GM21529 (cell line): Measurements from ENCODE around the gene MYH9.
"Not testable (repeated sequence)": the region's sequence is repeated elsewhere in the genome, so short reads cannot be mapped to it uniquely, and the experiment has no call there.

Experiments
- ATAC-seq: cut with Tn5 transposase; IDR thresholded peaks from one replicate; pipeline ENCODE4 v1.9.1; 2021; ENCODE audit not compliant: unreplicated experiment

The MYH9 gene

DNA sequence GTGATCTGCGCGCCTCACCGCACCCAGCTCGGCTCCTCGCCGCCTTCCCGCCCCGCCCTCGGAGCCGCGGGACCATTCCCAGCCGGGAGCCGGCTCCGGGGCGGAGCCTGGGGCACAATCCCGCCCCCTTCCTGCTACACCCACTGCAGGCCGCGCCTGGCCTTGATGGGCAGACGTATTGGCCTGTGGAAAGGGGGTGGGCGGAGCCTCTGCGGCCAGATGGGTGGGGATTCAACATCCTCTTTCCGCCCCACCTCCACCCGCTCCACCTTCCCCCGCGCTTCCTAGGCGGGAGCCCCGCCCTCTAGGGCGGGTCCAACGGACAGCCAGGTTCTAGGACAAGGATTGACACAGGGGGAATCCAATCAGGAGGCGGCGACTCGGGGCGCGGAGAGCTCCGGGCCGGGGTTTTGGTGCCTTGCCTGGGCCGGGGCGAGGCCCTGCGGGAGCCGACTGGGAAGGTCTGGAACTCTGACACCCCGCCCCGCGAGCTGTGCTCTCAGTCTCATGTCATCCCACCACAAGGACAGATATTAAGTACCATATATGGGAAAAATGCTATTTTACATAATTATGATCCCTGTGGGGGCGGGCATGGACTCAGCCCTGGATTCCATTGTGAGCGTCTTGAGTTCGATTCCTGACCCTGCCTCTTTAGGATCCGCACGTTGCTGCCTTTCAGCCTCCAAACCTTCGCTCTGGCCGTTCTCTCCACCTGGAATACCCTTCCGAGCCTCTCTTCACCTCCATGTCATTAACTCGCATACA is at the start of gene MYH9:
TSS of gene MYH9 (minus strand) at position 9 of the 768 bp plus-strand sequence. CDS start 38,731 bp downstream, outside the sequence.
- ATAC-seq, result peak; percentile 68

DNA sequence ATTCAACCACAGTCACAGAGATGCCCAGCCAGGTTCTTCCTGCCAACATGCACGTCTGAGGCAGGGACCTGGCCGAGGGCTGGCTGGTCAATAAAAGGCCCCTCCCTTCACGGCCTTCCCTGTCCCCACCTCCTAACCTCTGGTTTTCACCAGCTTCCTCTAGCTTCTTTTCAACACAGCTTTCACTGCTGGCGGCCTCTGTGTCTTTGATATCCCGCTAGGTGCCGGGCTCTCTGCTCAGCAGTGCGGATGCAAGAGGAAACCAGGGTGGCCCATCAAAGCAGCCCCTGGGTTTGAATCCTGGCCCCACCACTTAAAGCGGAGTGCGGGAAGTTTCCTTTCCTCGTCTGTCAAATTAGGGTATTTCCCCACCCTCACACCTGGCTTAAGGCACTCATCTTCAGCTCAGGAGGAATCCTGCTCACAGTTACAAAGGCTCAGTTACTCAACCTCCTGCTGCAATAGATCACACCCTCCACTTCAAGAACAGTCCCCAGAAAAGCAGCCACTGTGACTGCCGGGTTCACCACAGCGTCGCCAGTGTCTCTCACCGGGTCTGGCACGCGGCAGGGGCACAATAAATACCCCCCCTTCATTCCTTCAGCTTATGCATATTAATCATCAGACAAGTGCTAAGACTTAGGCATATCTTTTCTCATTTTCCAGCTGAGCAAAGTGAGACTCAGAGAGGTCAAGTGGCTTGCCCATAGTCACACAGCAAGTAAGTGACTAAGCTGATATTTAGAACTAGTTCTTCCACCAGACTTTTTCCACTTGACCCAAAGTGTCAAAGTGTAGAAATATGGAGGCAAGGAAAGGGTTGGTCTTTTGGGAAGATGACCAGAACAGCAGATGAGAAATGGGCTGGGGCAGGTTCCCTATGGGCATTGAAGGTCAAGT is 48.0 kb upstream of the MYH9 start:
- peak; percentile 62 for ATAC-seq

DNA sequence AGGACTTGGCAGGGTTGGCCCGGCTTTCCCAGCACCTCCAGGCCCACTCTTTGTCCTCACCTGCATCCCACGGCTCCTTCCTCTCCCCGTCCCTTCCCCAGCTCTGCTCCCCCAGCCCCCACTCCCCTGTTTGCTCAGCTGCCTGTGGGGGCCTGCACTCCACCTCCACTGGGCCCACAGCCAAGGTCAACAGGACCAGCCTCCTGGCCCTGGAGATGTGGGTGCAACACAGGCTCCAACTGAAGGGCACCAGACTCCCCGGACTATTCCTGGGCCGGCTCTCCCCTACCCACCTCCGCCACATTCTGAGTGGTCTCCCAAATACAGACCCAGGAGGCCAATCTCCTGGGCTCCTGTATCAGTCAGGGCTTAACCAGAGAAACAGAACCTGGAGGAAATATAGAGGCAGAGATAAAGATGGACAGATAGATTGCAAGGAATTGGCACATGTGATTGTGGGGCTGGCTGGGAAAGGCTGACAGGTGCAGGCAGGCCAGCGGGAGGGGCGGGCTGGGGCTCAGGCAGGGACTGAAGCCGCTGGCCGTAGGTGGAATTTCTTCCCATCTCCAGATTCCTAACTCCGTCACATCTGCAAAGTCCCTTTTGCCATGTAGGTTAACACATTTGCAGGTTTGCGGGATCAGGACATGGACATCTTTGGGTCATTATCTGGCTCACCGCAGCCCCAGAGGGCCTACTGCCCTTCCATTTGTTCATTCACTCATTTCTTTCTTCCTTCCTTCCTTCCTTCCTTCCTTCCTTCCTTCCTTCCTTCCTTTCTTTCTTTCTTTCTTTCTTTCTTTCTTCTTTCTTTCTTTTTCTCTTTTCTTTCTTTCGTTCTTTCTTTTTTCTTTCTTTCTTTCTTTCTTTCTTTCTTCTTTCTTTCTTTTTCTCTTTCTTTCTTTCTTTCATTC is 45.8 kb upstream of the MYH9 start:
- ATAC-seq, result no peak

DNA sequence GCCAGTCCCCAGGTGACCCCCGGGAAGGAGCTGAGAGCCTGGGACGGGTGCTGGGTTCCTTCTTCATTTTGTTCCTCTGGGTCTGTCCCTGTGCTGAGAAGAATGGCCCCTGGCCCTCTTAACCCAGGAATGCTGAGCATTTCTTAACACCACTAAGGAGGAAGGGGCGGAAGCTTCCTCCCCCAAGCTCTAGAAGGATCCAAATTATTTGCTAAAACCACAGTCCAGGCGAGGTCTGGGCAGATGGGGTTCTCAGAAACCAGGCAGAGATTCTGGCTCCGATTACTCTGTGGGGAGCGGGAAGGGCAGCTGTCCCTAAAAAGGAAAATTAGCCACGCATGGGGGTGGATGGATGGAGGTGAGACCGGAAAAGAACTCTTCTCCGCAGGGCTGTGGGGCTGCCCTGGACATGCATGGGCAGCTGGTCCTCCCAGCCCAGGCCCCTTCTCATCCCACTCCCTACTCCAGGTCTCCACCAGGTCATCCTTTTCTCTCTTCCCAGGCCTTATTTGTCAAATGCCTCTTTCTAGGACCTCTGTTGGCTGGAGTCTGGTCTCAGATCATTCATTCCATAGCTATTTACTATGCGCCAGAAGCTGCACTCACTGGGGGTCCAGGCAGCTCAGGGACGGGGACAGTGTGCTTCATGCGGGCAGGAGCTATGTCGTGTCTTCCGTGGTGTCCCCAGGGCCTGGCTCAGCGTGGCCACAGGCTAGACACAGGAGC is 45.0 kb upstream of the MYH9 start:
- no peak for ATAC-seq

DNA sequence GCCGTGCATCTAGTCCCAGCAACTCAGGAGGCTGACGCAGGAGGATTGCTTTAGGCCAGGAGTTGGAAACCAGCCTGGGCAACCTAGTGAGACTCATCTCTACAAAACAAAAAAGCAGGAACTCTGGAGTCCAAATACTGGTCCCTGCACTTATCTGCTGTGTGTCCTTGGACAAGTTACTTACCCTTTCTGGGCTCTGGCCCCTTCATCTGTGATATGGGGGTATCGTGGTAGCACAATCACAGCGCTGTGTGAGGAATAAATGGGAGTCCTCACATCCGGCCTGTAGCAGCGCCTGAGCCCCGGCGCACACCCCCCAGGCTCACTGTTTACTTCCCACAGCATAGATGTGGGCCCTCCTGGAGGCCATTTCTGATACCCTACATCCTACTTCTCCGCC is 44.2 kb upstream of the MYH9 start:
- ATAC-seq, result no peak

DNA sequence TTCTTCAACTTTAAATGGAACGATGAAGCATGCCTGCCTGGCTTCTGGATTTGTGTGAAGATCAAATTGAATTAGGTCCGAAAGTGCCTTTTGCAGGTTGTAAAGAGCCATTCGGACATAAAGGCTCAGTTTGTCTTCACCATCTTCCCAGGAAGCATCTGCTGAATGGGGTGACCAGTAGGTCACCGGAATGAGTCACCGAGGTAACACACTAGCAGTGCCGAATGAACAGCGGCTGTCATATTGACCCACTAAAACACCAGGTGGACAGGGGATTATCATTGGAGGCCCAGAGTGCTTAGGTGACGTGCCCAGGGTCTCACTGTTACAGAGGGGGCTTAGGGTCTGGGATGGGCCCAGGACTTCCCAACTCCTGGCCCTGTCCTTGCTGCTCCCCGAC is 43.1 kb upstream of the MYH9 start:
- no peak for ATAC-seq

DNA sequence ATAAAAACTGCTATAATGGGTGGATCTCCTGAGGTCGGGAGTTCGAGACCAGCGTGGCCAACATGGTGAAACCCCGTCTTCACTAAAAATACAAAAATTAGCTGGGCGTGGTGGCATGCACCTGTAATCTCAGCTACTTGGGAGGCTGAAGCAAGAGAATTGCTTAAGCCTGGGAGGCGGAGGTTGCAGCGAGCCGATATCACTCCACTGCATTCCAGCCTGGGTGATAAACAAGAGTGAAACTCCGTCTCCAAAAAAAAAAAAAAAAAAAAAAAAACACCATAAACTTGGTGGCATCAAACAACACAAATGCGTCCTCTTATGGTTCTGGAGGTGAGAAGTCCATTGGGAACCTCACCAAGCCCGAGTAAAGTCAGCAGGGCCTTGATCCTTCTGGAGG is 40.2 kb upstream of the MYH9 start:
- ATAC-seq, result not testable (repeated sequence)

DNA sequence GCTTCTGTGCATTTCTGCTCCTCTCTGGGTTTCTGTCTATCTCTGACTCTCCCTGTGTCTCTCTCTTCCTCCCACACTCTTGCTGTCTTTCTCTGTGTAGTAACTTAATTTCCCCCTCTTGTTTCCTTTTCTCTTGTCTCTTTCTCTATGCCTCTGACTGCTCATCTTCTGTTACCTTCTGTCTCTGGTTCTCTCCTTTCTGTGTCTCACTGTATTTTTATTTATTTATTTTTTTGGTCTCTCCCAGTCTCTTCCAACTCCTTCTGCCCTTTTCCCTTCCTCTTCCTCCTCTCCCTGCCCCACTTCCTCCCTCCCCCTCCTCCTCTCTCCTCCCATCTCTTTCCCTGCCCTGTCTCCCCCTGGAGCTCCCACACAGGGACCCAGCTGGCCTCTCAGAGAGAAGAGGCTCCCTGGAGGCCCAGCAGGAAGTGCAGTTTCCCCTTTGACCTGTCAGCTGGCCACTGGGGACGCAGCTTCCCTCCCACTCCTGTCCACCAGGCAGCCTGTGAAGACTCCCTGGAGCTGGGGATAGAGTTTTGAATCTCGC is 38.3 kb upstream of the MYH9 start:
- ATAC-seq, result no peak

DNA sequence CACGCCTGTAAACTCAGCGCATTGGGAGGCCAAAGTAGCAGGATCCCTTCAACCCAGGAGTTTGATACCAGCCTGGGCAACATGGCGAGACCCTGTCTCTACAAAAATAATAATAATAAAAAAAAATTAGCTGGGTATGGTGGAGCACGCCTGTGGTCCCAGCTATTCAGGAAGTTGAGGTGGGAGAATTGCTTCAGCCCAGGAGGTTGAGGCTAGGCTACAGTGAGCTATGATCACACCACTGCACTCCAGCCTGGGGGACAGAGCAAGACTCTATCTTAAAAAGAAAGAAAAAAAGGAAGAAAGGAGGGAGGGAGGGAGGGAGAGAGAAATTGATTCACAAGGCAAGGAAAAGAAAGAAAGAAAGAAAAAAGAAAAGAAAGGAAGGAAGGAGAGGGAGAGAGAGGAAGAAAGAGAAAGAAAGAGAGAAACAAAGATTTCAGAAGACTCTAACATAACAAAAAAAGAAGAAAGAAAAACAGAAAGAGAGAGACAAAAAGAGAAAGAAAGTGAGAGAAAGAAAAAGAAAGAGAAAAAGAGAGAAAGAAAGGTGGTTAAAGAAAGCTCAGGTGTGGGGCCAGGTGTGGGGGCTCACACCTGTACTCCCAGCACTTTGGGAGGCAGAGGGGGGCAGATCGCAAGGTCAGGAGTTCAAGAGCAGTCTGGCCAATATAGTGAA is 37.3 kb upstream of the MYH9 start:
- no peak for ATAC-seq

DNA sequence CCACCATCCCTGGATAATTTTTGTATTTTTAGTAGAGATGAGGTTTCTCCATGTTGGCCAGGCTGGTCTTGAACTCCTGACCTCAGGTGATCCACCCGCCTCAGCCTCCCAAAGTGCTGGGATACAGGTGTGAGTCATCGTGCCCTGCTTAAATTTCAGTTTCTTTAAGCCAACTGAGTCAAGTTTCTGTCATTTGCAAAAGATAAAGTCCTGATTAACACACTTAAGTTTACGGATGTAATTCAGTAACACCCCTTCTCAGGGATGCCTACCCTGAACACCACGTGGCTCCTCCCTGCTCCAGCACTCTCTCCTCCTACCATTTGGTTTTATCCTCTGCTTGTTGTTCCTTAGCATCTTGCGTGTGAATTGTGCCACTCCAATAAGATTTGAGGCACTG is 36.7 kb upstream of the MYH9 start:
- not testable (repeated sequence) for ATAC-seq

DNA sequence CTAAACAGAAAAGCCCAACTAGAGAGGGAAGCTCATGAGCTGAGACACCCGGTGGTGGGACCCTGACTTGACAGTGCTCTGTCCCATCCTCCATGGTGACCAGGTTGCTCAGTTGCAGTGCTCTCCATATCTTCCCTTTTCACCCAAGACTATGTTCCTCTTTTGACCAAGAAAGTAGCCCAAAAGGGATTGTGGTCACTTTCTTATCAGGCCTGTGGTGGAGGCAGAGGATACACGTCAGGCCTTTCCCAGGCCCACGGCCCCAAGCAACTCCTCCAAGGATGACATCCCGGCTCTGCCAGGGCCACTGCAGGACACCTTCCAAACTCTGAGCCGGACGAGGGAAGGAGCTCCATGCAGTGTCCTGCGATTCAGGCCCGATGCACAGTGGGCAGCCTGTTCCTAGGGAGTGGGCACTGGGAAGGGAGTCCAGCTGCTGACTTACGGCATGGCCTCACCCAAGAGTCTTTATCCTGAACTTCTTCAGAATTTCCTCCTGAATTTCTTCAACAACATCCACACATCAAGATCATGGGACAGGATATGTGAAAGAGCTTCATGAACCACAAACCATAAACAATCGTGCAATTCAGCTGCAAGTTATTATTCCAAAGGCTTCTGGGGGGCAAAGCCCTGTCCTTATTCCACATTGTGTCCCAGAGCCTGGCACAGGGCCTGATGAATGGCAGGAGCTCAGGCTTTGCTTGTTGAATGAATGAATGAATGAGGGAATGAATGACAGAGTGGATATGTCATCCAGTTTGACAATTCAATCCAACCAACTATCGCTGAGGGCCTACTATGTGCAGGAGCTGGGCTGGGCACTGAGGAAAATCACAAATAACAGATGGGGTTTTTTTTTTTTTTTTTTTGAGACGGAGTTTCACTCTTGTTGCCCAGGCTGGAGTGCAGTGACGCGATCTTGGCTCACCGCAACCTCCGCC is 36.0 kb upstream of the MYH9 start:
- no peak for ATAC-seq

DNA sequence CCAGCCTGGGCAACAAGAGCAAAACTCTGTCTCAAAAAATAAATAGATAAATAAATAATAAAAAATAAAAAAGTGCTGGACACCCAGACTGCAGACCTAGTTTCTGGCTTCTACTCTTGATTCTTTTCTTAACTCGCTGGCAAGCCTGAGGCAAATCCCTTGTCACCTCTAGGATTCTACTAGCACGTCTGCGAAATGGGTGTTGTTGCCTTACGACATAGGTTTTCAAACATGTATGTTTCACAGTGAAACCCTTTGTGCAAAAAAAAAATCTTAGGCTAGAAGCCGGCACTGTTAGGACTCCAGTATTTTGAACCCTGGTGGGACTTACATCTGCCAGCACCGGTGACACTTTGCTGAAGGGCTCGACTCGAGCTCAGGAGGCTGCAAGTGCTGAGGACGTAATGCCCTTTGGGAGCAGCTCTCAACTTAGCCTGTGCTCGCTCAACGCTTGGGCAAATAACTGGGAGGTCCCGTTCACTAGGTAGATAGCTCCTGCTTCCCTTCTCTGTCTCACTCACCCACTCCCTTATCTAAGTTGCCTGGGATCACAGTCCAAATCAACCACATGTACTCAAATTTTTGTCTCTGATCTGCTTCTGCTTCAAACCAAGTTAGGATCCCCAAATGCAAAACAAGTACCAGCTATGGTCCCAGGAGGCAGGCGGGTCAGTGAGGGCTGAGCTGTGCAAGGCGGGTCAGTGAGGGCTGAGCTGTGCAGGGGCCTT is 34.7 kb upstream of the MYH9 start:
- ATAC-seq, result no peak

DNA sequence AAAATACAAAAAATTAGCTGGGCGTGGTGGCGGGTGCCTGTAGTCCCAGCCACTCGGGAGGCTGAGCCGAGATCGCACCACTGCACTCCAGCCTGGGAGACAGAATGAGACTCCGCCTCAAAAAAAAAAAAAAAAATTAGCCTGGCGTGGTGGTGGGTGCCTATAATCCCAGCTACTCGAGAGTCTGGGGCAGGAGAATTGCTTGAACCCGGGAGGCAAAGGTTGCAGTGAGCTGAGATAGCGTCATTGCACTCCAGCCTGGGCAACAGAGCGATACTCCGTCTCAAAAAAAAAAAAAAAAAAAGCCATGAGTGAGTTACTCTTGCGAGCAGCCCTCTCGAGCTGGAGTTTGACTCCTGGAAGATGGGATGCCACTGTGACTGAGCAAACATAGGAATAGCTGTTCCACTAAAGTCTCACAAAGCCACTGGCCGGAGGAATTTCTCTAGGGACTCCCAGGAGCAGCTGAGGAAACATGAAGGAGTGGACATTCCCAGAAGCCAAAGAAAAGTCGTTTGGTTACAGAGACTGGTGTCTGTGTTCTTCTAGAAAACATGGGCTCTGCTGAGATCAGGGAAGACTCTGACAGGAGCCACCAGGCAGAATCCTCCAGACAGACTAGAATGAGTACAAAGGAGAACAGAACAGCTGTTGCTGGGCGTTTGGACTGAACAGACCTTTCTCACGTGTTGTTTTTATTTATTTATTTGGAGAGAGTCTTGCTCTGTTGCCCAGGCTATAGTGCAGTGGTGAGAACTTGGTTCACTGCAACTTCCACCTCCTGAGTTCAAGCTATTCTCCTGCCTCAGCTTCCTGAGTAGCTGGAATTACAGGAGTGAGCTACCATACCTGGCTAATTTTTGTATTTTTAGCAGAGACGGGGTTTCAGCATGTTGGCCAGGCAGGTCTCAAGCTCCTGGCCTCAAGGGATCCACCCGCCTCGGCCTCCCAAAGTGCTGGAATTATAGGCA is 32.4 kb upstream of the MYH9 start:
- ATAC-seq, result no peak

DNA sequence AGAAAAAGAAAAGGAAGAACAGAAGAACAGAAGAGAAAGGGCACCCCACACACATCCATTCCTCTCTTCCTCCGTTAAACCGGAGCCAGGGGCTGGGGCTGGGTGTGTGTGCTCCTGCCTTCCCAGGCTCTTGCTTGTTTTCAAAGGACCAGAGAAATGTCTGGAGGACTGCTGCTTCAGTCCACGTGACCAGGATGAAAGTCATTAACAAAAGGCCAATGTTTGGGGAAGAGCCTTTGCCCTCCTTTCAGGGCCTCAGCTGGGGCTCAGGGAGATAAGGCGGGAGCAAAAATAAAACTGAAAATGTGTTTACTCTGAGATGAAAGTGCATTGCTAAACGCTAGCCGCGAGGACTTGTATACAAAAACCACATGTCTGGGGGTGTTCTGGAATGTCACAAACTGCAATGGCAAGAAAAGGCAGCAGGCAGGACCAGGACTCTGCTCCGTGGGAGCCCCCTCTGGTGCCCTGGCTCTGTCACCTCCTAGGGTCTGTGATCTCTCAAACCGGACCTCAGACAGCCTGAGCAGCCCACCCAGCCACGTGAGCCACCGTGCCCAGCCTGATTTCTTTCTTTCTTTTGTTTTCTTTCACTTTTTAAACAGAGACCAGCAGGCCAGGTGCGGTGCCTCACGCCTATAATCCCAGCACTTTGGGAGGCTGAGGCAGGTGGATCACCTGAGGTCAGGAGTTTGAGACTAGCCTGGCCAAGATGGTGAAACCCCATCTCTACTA is 31.6 kb upstream of the MYH9 start:
- ATAC-seq, result no peak

DNA sequence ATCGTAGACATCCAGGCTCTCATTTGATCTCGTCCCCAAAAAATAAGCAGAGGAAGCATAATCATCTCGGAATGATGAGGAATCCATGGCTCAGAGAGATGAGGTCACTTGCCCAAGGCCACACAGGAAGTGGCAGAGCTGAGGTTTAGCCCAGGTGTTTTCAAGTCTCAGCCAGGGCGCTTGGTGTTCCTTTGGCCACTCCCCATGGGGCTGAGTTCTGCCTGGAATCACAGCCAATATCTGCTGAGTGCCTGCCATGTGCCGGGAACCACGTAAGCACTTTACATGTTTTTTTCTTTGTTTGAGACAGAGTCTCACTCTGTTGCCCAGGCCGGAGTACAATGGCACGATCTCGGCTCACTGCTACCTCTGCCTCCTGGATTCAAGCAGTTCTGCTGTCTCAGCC is 29.5 kb upstream of the MYH9 start:
- no peak for ATAC-seq
